Measurements from ENCODE around the gene KLHDC1. TPM values are rescaled to one million over a fixed set of nuclear protein-coding genes. Genes with fewer than 3 reads are reported as not detected.
A peak's percentile ranks its signal among the peaks of the same experiment; 100 is the strongest.

The KLHDC1 gene
- total and polyA plus RNA-seq, 9 of the 15 experiments (the other 6 are each of a cell fraction or from before 2014, with no cell fraction given), result 0.08 to 0.41 (median 0.18) TPM

- TF ChIP-seq FOXA3 (CRISPR knock-in tag; conservative IDR thresholded peaks at IDR 0.05 in 1 of 2, IDR thresholded peaks at IDR 0.05 in 1 of 2), result no peak
- no peak for TF ChIP-seq HMBOX1 (IDR thresholded peaks at IDR 0.05)
- TF ChIP-seq PHTF2 (CRISPR knock-in tag; IDR thresholded peaks at IDR 0.05), result no peak
- no peak for TF ChIP-seq CREB3 (tag; conservative IDR thresholded peaks at IDR 0.05; ENCODE audit: low read depth)
- TF ChIP-seq ZNF444 (CRISPR knock-in tag; IDR thresholded peaks at IDR 0.05), result no peak
- no peak for TF ChIP-seq RFX5 (IDR thresholded peaks at IDR 0.05; ENCODE audit: low read depth, low read length)
- TF ChIP-seq CHCHD3 (CRISPR knock-in tag; IDR thresholded peaks at IDR 0.05), result no peak
- TF ChIP-seq DEAF1 (CRISPR knock-in tag; IDR thresholded peaks at IDR 0.05), result no peak
- no peak for TF ChIP-seq MED1 (CRISPR knock-in tag; IDR thresholded peaks at IDR 0.05; ENCODE audit: borderline replicate concordance)
- no peak for TF ChIP-seq POLR3G (IDR thresholded peaks at IDR 0.05; ENCODE audit: extremely low read depth, insufficient read length, insufficient replicate concordance)
- no peak for TF ChIP-seq CBFA2T3 (IDR thresholded peaks at IDR 0.05)
- TF ChIP-seq TRIM28 (IDR thresholded peaks at IDR 0.05), result no peak
- TF ChIP-seq ZNF274 (IDR thresholded peaks at IDR 0.05; ENCODE audit: borderline replicate concordance, low read depth, low read length), result no peak
- TF ChIP-seq CTBP1 (IDR thresholded peaks at IDR 0.05; ENCODE audit: borderline replicate concordance), result peak; percentile 57; the same call in 1 of the 2 replicates
- TF ChIP-seq NBN (IDR thresholded peaks at IDR 0.05; ENCODE audit: low read depth), result no peak
- no peak for TF ChIP-seq SRSF7 (optimal IDR thresholded peaks at IDR 0.05; ENCODE audit: low read depth, low read length)
- peak; percentile 40 to 65 for TF ChIP-seq E2F6 (IDR thresholded peaks at IDR 0.05; ENCODE audit: borderline replicate concordance in 1 of 2, extremely low read depth in 1 of 2, insufficient read depth in 1 of 2, insufficient read length in 1 of 2, low read depth in 1 of 2, low read length in 1 of 2, poor library complexity in 1 of 2, severe bottlenecking in 1 of 2)
- TF ChIP-seq MLLT1 (IDR thresholded peaks at IDR 0.05), result 0 out of 4 replicates have a peak, but pooled peaks of 1 of the 2 experiments have one; percentile 38
- no peak for TF ChIP-seq JUNB (CRISPR knock-in tag; conservative IDR thresholded peaks at IDR 0.05)
Measured at GRCh38 chr14:49692811-49693734, at the start of gene KLHDC1 (continued).

Data from K562 (cell line).